ENCODE measurements around the gene NUCB2.
A peak's percentile ranks its signal among the peaks of the same experiment; 100 is the strongest.

Gene NUCB2

DNA sequence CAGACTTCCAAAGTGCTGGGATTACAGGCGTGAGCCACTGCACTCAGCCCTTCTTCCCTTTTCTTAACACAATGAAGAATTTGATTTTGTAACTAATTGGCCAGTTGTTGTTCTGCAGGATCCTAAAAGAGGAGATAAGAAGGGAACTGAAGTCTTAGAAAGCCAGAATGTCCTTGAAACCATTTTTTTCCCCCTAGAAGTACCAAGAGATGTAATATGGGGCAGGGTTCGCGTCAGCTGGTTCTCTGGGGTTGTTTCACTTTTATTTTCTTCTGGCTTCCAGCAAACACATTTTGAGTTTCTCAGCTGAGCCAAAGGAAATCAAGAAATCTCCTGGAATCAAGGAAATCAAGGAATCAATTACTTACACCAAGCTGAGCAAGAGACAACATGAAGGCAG, 7.6 kb upstream of the NUCB2 start:
- DNase-seq = no peak

DNA sequence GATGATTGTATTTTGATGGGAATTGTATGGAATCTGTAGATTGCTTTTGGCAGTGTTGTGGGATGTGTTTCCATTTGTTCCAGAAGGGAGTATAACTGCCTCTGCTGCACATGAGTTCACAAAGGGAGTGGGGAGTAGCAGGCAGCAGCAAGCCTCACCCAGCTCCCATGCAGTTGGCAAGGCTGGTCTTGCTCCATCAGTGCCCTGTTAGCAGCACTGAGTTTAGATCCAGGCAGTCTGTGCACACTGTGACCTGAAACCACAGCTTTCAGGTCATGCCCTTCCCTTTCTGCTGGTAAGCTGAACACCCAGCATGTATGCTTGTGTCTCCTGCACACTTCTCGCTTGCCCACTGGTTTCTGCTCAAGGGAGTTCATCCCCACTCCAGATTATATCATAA, 3.7 kb upstream of the NUCB2 start:
- DNase-seq = no peak

DNA sequence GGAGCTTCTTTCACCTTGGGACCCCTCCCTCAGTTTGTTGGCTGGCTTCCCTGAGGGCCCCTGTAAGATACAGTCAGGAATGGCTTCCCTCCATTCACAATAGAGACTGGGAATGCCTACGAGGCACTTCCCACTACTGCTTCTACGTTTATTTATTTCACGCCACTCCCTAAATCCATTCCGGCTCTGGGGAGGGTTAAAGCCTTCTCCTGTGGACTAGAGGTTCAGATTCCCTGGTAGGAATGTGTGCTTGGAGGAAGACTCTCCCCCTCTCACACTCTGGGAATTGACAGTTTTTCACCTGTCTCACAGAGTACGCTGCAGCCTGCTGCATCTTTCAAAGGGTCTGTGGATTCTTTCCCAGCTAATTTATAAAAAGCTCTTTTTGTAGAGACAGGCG, 3.3 kb upstream of the NUCB2 start:
- DNase-seq = no peak

DNA sequence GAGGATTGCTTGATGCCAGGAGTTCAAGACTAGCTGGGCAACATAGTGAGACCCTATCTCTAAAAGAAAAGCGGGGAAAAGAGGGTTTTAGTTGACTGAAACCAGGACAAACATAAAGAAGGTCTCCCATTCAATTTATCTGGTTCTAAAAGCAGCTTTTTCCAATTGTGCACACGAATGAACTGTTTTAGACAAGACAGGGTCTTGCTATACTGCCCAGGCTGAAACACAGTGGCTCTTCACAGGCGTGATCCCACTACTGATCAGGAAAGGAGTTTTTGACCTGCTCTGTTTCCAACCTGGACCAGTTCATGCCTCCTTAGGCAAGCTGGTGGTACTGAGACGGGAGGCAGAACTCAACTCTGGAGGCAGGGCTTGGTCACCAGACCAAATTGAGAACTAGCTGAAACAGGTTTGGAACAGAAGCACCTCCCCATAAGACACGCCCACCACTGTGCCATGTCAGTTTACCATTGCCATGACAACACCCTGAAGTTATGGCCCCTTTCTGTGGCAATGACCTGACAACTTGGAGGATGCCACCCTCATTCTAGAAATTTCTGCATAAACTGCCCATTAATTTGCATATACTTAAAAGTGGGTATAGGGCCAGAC, 2.8 kb upstream of the NUCB2 start:
- DNase-seq = no peak

DNA sequence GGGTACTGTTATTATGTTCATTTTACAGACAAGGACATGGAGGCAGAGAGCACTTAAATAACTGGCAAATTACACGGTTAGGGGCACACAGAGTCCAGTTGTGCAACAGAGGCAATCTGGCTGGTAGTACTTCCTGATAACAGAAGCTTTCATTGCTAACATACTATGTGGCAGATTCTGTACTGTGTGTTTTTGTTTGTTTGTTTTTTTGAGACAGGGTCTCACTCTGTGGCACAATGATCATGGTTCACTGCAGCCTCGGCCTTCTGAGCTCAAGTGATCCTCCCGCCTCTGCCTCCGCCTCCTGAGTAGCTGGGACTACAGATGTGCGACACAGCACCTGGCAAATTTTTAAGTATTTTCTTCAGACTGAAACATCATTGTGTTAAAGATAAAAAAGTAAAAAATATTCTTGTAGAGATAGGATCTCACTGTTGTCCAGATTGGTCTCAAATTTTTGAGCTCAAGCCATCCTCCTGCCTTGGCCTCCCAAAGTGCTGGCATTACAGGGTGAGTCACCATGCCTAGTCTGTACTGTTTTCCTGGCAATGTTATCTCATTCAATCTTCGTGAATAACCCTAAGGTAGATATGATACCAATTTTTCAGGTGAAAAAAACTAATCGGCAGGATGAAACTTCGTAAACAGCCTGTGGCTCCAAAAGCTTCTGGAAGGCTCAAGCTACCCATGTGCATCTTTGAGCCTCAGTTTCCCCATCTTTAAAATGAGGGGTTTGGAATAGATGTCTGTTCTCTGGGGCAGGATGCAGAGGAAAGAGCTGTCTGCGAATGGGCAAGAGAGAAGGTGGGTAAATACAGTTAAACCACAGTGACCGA, 921 bp upstream of the NUCB2 start:
- DNase-seq = peak in 2 of 14 donors; percentile 16 to 26

DNA sequence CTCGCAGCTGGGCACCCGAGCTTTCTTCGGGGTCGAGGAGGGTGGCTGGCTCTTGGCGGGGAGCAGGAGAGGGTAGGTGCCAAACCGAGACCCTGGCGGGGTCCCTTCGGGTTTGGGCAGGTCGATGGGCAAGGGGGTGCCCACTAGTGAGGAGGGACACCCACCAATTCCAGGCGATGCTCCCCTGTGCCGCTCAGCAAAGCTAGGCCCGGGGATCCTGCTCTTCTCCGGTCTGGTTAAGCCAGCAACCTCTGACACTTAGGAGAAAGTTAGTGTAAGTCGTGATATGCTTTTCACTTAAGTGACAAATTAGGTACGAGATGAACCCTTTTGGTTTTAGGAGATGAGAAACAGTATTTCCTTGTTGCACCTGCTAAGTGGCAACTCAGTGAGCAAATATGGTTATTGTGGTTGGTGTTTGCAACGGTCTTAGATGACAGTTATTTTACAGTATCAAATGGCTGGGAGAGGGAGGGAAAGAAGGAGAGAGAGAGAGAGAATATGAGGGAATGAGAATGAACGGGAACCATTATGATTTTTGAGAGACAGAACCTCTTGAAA, 565 bp downstream of the NUCB2 start:
- DNase-seq = peak in 1 of 14 donors; percentile 48

DNA sequence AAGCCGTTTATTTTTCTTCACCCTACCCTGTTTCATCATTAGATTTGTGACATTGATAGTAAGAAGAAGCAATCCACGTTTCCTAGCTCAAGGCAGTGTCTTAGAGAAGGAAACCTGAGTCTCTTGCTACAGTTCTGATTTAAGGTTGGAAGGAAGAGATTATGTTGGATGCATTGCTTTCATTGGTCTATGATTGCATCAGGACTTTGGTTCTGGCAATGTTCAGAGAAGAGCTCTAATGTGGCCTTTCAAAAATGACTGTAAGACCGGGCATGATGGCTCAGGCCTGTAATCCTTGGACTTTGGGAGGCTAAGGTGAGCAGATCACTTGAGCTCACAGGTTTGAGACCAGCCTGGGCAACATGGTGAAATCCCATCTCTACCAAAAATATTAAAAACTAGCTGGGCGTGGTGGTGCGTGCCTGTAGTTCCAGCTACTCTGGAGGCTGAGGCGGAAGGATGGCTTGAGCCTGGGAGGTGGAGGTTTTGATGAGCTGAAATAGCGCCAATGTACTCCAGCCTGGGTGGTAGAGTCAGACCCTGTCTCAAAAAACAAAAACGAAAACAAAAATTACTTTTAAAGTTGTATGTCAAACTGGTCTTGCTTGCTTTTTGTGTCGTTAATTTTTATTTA, 4.1 kb downstream of the NUCB2 start:
- no peak for DNase-seq

DNA sequence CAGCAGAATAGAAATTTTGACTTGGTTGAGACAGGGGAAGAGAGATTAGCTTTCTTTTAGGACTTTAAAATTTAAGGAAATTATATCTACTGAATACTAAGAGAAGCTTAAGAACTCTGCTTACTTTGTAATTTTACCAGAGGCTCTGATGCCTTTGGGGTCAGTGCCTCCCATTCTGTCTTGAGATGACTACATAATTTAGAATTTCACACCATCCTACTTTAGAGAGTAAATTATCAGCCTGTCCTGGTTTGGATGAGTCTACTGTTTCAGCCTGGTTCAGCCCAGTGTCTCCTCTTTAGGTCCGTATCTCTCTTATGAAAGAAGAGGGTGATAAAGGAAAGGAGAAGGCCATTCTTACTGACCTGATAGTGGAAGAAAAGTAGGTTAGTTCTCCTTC, 9.8 kb downstream of the NUCB2 start:
- no peak for DNase-seq

DNA sequence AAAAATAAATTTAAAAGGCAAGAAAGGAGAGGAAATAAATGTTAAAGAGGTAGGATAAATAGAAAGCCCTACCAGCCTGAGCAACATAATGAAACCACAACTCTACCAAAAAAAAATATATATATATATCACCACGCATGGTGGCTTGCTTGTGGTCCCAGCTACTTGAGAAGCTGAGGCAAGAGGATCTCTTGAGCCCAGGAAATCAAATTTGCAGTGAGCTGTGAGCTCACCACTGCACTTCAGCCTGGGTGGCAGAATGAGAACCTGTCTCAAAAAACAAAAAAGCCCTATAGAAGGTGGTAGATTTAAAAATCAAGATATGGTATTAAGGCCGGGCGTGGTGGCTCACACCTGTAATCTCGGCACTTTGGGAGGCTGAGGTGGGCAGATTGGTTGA, 10.5 kb downstream of the NUCB2 start:
- DNase-seq = no peak

DNA sequence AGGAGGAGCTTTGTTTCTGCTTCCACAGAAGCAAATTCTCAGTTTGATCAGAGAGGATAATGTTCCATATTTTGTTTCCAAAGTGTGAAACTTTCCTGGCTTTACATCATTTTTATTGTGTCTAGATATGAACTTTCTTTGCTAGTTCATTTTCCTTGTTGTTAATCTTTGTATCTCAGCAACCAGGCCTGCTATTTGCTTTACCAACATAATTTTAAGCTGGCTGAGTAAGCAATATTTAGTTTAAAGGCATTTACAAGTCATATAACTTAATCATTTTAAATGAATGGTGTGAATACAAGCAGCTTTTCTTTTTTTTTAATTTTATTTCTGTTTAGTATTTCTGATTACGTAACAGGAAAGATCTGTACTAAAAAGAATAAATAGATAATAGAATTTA, 15.2 kb downstream of the NUCB2 start:
- no peak for DNase-seq

DNA sequence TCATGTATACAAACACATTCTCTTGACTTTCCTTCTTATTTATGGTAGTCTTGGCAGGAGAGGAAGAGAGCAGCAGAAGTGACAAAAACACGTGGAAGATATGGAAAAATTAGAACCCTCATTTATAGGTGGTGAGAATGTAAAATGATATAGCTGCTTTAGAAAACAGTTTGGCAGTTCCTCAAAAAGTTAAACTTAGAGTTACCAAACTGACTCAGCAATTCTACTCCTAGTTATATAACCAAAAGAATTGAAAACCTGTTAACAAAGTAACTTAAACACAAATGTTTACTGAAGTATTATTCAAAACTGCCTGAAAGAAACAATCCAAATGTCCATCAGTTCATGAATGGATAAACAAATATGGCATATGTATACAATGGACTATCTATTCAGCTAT, 16.8 kb downstream of the NUCB2 start:
- DNase-seq = no peak

DNA sequence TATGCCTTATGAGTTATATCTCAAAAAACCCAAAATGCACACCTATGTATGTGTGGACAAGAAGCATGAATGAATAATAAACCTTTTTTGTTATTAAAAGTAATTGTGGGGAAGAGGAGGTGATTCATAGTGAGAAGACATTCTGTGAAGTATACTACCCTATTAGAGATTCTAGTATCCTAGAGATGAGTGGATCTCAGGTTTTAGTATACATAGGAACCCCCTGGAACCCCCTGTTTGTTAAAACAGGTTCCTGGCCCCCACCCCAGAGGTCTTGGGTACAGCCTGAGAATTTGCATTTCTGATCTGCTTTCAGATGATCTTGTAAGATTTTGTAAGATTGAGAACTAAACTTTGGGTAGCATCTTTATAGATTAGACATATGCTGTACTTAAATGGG, 17.5 kb downstream of the NUCB2 start:
- DNase-seq = no peak

DNA sequence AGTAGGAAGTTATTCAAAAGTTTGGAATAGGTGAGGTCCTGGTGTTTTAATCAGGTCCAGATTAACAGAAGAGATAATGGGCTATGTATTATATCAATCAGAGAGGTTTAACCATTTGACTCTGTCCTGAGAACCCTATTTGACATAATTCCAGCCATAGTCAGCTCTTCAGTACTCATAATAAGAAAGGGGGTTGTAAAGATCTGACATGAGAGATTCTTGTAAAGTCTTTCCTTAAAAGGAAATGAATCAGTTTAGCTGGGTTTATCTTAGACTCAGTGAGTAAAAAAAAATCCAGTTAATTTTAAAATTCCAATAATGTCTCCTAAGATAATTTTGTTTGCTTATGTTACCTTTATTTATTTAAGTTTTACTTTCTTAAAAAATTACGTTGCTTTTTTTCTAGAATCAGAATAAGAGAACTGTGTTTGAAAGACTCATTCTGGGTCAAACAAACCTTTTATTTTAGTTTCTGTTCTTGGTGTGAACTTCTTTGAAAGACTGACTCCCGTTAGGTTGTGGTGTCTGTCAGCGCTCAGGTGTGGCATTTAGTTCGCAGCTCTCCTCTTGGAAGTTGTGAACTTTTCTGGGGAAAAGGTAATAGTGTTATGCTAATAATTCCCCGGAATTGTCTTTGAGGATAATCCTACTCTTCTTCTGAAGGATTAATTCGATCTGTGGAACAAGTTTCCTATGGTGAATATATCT, 20.5 kb downstream of the NUCB2 start:
- DNase-seq = no peak

DNA sequence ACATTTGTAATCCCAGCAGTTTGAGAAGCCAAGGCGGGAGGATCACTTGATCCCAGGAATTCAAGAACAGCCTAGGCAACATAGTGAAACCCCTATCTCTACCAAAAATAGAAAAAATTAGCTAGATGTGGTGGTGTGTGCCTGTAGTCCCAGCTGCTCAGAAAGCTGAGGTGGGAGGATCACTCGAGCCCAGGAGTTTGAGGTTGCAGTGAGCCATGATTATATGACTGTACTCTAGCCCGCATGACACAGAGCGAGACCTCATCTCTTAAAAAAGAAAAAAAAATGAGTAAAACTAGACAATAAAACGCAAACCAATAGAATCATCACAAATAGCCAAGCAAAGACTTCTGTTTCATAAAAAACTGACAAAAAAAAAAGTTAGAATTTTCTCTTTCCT, 21.8 kb downstream of the NUCB2 start:
- no peak for DNase-seq

DNA sequence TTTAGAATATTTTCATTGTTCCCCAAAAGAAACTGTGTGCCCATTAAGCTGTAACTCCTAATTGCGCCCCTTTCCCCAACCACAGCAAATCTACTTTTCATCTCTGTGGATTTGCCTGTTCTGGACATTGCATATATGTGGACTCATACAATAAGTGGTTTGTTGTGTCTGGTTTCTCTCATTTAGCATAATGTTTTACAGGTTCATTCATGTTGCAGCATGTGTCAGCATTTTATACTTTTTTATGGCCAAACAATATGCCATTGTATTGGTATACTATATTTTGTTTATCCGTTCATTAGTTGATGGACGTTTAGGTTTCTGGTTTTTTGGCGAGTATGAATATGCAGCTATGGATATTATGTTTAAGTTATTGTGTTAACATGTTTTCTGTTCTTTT, 23.8 kb downstream of the NUCB2 start:
- no peak for DNase-seq

DNA sequence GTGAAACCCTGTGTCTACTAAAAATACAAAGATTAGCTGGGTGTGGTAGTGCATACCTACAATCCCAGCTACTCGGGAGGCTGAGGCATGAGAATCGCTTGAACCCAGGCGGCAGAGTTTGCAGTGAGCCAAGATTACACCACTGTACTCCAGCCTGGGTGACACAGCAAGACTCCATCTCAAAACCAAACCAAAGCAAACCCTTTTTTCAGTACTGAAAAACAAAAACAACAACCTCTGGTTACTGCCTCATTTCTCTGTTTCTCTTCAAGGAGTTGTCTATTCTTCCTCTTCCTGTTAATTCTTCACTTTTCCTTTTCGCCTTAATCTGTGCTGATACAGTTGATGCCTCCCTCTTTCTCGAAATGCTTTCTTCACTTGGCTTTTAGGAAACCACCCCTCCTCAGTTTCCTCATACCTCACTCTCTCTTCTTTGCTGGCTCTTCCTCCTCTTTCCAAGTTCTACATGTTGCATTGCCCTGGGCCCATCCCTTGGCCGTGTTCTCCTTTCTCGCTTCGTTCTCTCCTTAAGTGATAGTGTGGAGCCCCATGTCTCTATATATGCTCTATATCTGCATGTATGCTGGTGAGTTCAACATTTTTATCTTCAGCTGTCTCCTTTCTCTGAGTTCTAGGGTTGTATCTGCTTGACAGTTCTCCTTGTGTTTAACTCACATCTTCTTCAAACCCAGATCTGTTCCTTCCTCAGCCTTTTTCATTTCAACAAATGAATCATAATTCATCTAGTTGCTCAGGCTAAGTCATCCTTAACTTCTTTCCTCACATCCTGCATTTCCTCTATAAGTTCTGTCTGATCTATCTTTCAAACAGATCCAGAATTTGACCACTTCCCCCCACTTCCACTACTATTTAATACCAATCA, 37.1 kb downstream of the NUCB2 start:
- no peak for DNase-seq

DNA sequence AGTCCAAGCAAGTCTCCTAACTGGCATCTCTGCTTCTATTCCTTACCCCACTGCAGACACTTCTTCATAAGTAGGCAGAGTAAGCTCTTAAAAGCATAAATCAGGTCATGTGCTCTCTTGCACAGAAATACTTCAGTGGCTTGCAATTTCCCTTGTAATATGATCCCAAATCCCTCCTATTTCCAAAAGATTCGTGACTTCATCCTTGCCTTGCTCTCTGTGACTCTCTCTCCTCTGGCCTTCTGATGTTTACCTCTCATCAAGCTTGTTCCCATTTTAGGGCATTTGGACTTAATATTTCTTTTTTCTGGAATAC, 37.7 kb downstream of the NUCB2 start:
- no peak for DNase-seq

DNA sequence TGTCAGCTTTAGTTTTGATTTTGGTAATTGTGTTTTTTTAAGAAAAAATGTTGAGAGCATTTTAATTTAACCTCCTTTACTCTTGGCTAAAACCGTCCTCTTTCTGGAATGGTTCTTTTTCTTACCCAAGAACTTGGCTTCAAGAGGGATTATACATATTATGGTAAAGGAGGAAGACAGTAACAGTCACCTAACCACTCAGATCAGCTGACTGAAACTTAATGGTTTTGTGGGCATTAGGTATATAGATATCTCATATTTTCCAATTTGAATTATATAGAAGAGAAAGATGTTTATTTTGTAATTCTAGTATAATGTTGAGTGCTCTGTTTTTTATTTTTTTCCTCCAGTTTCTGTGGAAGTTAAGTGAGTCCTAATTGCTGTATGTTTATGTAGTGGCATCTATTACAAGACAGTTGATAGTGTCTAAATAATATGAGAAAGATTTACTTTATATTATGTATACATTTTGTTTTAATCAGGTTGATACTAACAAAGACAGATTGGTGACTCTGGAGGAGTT, 38.4 kb downstream of the NUCB2 start:
- DNase-seq = no peak

DNA sequence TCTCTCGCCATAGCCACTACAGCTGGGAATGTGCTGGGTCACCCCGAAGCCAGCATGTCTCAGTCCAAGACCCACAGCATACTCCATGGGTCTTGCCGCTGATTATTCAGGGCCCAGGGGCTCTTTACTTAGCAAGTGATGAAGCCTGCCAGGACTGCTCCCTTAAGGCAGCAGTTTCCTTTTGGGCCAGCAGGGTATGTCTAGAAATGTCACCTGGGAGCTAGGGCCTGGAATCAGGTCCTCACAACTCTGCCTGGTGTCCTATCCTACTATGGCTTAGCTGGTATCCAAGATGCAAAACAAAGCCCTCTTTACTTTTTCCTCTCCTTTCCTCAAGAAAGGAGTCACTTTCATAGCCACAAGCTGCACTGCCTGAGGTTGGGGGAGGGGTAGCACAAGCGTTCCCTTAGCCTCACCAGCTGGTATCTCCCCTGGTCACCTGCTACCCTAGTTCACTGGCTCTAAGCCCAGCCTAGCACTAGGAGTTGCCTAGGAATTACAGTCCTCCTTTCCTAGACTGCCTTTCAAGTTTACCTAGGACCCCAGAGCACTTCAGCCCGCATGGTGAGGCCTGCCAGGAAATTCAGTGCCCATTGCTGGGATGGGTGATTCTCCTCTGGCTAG, 52.4 kb downstream of the NUCB2 start:
- peak in 1 of 14 donors; percentile 44 for DNase-seq

DNA sequence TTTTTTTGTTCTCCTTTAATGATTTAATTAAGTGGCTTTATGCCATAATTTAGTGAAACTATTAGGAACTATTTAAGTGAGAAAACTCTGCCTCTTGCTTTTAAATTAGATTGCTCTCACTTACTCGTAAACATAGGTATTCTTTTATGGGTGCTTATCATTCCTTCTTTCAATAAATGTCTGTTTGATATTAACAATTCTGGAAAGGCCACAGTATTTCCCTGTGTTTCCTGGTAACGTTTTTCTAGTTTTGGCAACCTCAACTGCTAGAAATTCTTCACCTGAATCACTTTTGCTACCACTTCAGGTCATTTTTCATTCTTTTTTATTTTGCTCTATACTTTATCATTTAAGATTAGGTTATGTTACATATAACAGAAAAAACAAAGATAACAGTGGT, 55.1 kb downstream of the NUCB2 start:
- DNase-seq = no peak
